ENCODE results near the gene FBXO2.

The FBXO2 gene

GRCh38 chr1:11654137-11654938 is at the start of gene FBXO2, which contains the start of gene FBXO44:
Gene FBXO2 (minus strand): TSS chr1:11654429. CDS start chr1:11654340, 89 bp downstream.
Gene FBXO44 (plus strand): TSS chr1:11654877. CDS start chr1:11655836, 959 bp downstream.
- H3K4me3 ChIP-seq (ENCODE audit: low read depth, low read length), result peak within 1 kb of the TSS; percentile 64
- TF ChIP-seq CTCF (IDR thresholded peaks at IDR 0.05; ENCODE audit: low read depth, low read length, missing control alignments), result no peak
- no peak for DNase-seq (ENCODE audit: low read depth)

GRCh38 chr1:11703357-11704193 is 49.3 kb upstream of the FBXO2 start:
- H3K4me3 ChIP-seq (ENCODE audit: low read depth, low read length), result no peak overlapping the region
- no peak for TF ChIP-seq CTCF (IDR thresholded peaks at IDR 0.05; ENCODE audit: low read depth, low read length, missing control alignments)
- no peak for DNase-seq (ENCODE audit: low read depth)

GRCh38 chr1:11701981-11702803 is 48.0 kb upstream of the FBXO2 start:
- H3K4me3 ChIP-seq (ENCODE audit: low read depth, low read length), result no peak overlapping the region
- DNase-seq (ENCODE audit: low read depth), result no peak
- no peak for TF ChIP-seq CTCF (IDR thresholded peaks at IDR 0.05; ENCODE audit: low read depth, low read length, missing control alignments)

GRCh38 chr1:11701551-11701961 is 47.3 kb upstream of the FBXO2 start:
- no peak for TF ChIP-seq CTCF (IDR thresholded peaks at IDR 0.05; ENCODE audit: low read depth, low read length, missing control alignments)
- DNase-seq (ENCODE audit: low read depth), result no peak
- no peak overlapping the region for H3K4me3 ChIP-seq (ENCODE audit: low read depth, low read length)

GRCh38 chr1:11700601-11701467 is 46.6 kb upstream of the FBXO2 start:
- H3K4me3 ChIP-seq (ENCODE audit: low read depth, low read length), result no peak overlapping the region
- DNase-seq (ENCODE audit: low read depth), result no peak
- TF ChIP-seq CTCF (IDR thresholded peaks at IDR 0.05; ENCODE audit: low read depth, low read length, missing control alignments), result no peak

GRCh38 chr1:11697893-11698210 is 43.6 kb upstream of the FBXO2 start:
- TF ChIP-seq CTCF (IDR thresholded peaks at IDR 0.05; ENCODE audit: low read depth, low read length, missing control alignments), result no peak
- DNase-seq (ENCODE audit: low read depth), result no peak
- H3K4me3 ChIP-seq (ENCODE audit: low read depth, low read length), result no peak overlapping the region
